K562 (cell line): ENCODE data around the gene PPP1R14B. TPM values are rescaled to one million over a fixed set of nuclear protein-coding genes. Genes with fewer than 3 reads are reported as not detected.

Source experiments
- AFF4 ChIP-seq: sonication (generic); formaldehyde crosslinking; IDR thresholded peaks from 2 replicates; pipeline ENCODE4 v1.8.0; 2023; ENCODE audit warnings: mild to moderate bottlenecking, missing genetic modification reagents
- ARID3B ChIP-seq: fragments of 250-450 bp; sonication (Bioruptor Pico); IDR thresholded peaks from 2 replicates; pipeline ENCODE4 v1.4.0; 2020; ENCODE audit warnings: borderline replicate concordance
- CCNT2 ChIP-seq: IDR thresholded peaks from 2 replicates; pipeline ENCODE4 v1.6.1; 2011; ENCODE audit warnings: borderline replicate concordance, low read depth, mild to moderate bottlenecking, moderate library complexity, mixed read lengths, low read length; ENCODE audit not compliant: insufficient read length; ENCODE audit errors: extremely low read depth
- MTA3 ChIP-seq: fragments of 450-650 bp; formaldehyde crosslinking; IDR thresholded peaks from 2 replicates; pipeline ENCODE4 v1.6.1; 2017; ENCODE audit warnings: mild to moderate bottlenecking, borderline replicate concordance
- MXD1 ChIP-seq: fragments of 250-450 bp; sonication (Bioruptor Pico); IDR thresholded peaks from 2 replicates; pipeline ENCODE4 v1.8.0; 2021; ENCODE audit warnings: borderline replicate concordance, mild to moderate bottlenecking, moderate library complexity; ENCODE audit not compliant: poor library complexity, severe bottlenecking
- NFE2L1 ChIP-seq: fragments of 450-650 bp; IDR thresholded peaks from 2 replicates; pipeline ENCODE4 v1.6.1; 2016; ENCODE audit warnings: missing genetic modification characterization, low read depth, mild to moderate bottlenecking, missing compliant biosample characterization, moderate library complexity, borderline replicate concordance
- RBM39 ChIP-seq: fragments of 200-400 bp; formaldehyde crosslinking; optimal IDR thresholded peaks from 2 replicates; pipeline ENCODE3; 2018; ENCODE audit warnings: low read depth, low read length
- SIN3A ChIP-seq, 2 experiments: fragments of 150-350 bp in 1 of 2; IDR thresholded peaks; 2 replicates each; pipeline ENCODE4 v1.6.1; 2011 to 2016; ENCODE audit warnings: borderline replicate concordance in 2 of 2, low read depth in 2 of 2, low read length in 2 of 2, mild to moderate bottlenecking in 2 of 2, moderate library complexity in 2 of 2; ENCODE audit not compliant: control insufficient read depth in 1 of 2
- SNAPC5 ChIP-seq: fragments of 250-450 bp; sonication (Bioruptor Pico); IDR thresholded peaks from 2 replicates; pipeline ENCODE4 v1.8.0; 2021; ENCODE audit warnings: moderate library complexity, mild to moderate bottlenecking, inconsistent platforms
- TSHZ1 ChIP-seq: fragments of 250-450 bp; sonication (Bioruptor Pico); IDR thresholded peaks from 2 replicates; pipeline ENCODE4 v1.4.0; 2020; ENCODE audit warnings: mild to moderate bottlenecking, moderate library complexity
- VEZF1 ChIP-seq: fragments of 200-800 bp; sonication (Bioruptor generic); IDR thresholded peaks from 2 replicates; pipeline ENCODE4 v1.6.1; 2017; ENCODE audit warnings: missing genetic modification characterization, missing compliant biosample characterization
- ZBTB17 ChIP-seq: fragments of 450-650 bp; formaldehyde crosslinking; IDR thresholded peaks from 2 replicates; pipeline ENCODE4 v1.4.0; 2020; ENCODE audit warnings: mild to moderate bottlenecking
- ZNF444 ChIP-seq: fragments of 250-450 bp; sonication (Bioruptor Pico); IDR thresholded peaks from 2 replicates; pipeline ENCODE4 v1.4.0; 2020; ENCODE audit warnings: mild to moderate bottlenecking, moderate library complexity
- polyA plus RNA-seq, 8 experiments: library from polyadenylated mRNA; depleted of rRNA in 4 of 8; stranded (reverse) in 5 of 8; unstranded in 3 of 8; fragments of >200 nt; fragmentation: Nextera tagmentation in 2 of 8; fragmentation: Illumina TruSeq in 1 of 8; extraction: Ambion mirVana in 2 of 8; extraction: Trizol in 1 of 8; gene quantifications; 2 replicates each; pipeline versions ENCODE4 v1.2.1 to v1.2.3, GENCODE V29; 2011 to 2014; ENCODE audit warnings: inconsistent platforms in 1 of 8, missing spikeins in 1 of 8
- total RNA-seq, 7 experiments: library from RNA; depleted of rRNA in 6 of 7; stranded (reverse); fragments of >200 nt in 6 of 7; fragmentation: Illumina TruSeq in 2 of 7; extraction: Trizol in 2 of 7; gene quantifications; 2 replicates each; pipeline versions ENCODE4 v1.2.1 to v1.2.3, GENCODE V29; 2011 to 2021; ENCODE audit warnings: low replicate concordance in 1 of 7

The PPP1R14B gene
- total and polyA plus RNA-seq, 9 of the 15 experiments (the other 6 are each of a cell fraction or from before 2014, with no cell fraction given), result 7.7 to 566 (median 212) TPM

GRCh38 chr11:64284962-64285884, 38.5 kb upstream of the PPP1R14B start, which contains the start of gene GPR137 (continued):
- TF ChIP-seq ARID3B (no peak), VEZF1 (CRISPR knock-in tag) (peak; percentile 76), ZBTB17 (CRISPR knock-in tag) (no peak), MTA3 (peak; percentile 62; the same call in 1 of the 2 replicates), ZNF444 (CRISPR knock-in tag) (peak; percentile 64; the same call in 1 of the 2 replicates), NFE2L1 (no peak), TSHZ1 (no peak), CCNT2 (peak; percentile 63), SNAPC5 (no peak), MXD1 (no peak), RBM39 (no peak), AFF4 (CRISPR knock-in tag) (no peak), SIN3A (IDR thresholded peaks at IDR 0.05; ENCODE audit: borderline replicate concordance in 2 of 2, control insufficient read depth in 1 of 2, low read depth in 2 of 2, low read length in 2 of 2) (peak; percentile 73 to 89; a peak in 3 of 4 replicates)
